NCI-H1694 (cell line): ENCODE measurements around the gene IFIH1.

Source experiments
- DNase-seq: peaks from one replicate; lab custom pipeline; 2025; lab: John Stamatoyannopoulos, UW

Gene IFIH1

GRCh38 chr2:162318328-162319180 is at the start of gene IFIH1:
IFIH1 (minus strand) TSS chr2:162318684; CDS start chr2:162318307, 377 bp downstream.
- no peak for DNase-seq

- DNase-seq = no peak
These were observed 46.9 kb upstream of the IFIH1 start for GRCh38 chr2:162365392-162365791.

- DNase-seq = no peak
These were observed 26.1 kb upstream of the IFIH1 start for GRCh38 chr2:162344617-162344950.

GRCh38 chr2:162343824-162344616 is 25.5 kb upstream of the IFIH1 start, which contains the start of gene GCA:
GCA (plus strand) TSS chr2:162344132; CDS start chr2:162344249, 117 bp downstream.
- no peak for DNase-seq

GRCh38 chr2:162343492-162343823 is 25.0 kb upstream of the IFIH1 start:
- no peak for DNase-seq

- no peak for DNase-seq
These were observed 24.4 kb upstream of the IFIH1 start for GRCh38 chr2:162342841-162343240.

- DNase-seq = no peak
These were observed 23.8 kb upstream of the IFIH1 start for GRCh38 chr2:162342321-162342720.

- no peak for DNase-seq
These were observed 22.3 kb upstream of the IFIH1 start for GRCh38 chr2:162340822-162341221.

GRCh38 chr2:162337868-162338267 is 19.4 kb upstream of the IFIH1 start:
- no peak for DNase-seq

GRCh38 chr2:162333968-162334367 is 15.5 kb upstream of the IFIH1 start:
- DNase-seq = peak; percentile 8

GRCh38 chr2:162330881-162331280 is 12.4 kb upstream of the IFIH1 start:
- DNase-seq = no peak

- no peak for DNase-seq
These were observed 10.1 kb upstream of the IFIH1 start for GRCh38 chr2:162328424-162329157.

- no peak for DNase-seq
These were observed 9.3 kb upstream of the IFIH1 start for GRCh38 chr2:162327806-162328205.

- no peak for DNase-seq
These were observed 8.8 kb upstream of the IFIH1 start for GRCh38 chr2:162327134-162327769.

GRCh38 chr2:162324953-162325352 is 6.5 kb upstream of the IFIH1 start:
- no peak for DNase-seq

GRCh38 chr2:162320864-162321517 is 2.5 kb upstream of the IFIH1 start:
- no peak for DNase-seq

- DNase-seq = no peak
These were observed 590 bp downstream of the IFIH1 start for GRCh38 chr2:162317861-162318327.

- no peak for DNase-seq
These were observed 1.3 kb downstream of the IFIH1 start for GRCh38 chr2:162317058-162317742.

- no peak for DNase-seq
These were observed 1.9 kb downstream of the IFIH1 start for GRCh38 chr2:162316590-162316989.

GRCh38 chr2:162315938-162316337 is 2.5 kb downstream of the IFIH1 start:
- no peak for DNase-seq

GRCh38 chr2:162312853-162313252 is 5.6 kb downstream of the IFIH1 start:
- no peak for DNase-seq
